Thymus (tissue), 11 donors: ENCODE measurements around the gene FAM76B. TPM values are rescaled to one million over a fixed set of nuclear protein-coding genes. Genes with fewer than 3 reads are reported as not detected.

Experiments
- DNase-seq, 9 donors: peaks; one replicate each; pipeline ENCODE4 v3.0.0-alpha.2; 2013; ENCODE audit warnings: low spot score in 9 of 9, low read depth in 6 of 9, missing footprints in 1 of 9
- H3K27ac ChIP-seq, 2 donors: one replicate each; pipeline ENCODE4 v1.5.1; 2013; ENCODE audit warnings: control low read depth in 1 of 2, low read depth in 1 of 2, low read length in 1 of 2, mild to moderate bottlenecking in 1 of 2, moderate library complexity in 1 of 2
- H3K27me3 ChIP-seq, 2 donors: one replicate each; pipeline ENCODE4 v1.5.1; 2013; ENCODE audit warnings: low read length in 1 of 2; ENCODE audit not compliant: control insufficient read depth in 2 of 2, insufficient read depth in 1 of 2
- H3K36me3 ChIP-seq, 2 donors: one replicate each; pipeline ENCODE4 v1.5.1; 2013; ENCODE audit warnings: low read length in 1 of 2, mild to moderate bottlenecking in 1 of 2, moderate library complexity in 1 of 2; ENCODE audit not compliant: control insufficient read depth in 2 of 2, insufficient read depth in 2 of 2
- H3K4me1 ChIP-seq, 2 donors: one replicate each; pipeline ENCODE4 v1.5.1; 2013; ENCODE audit warnings: low read length in 2 of 2; ENCODE audit not compliant: control insufficient read depth in 2 of 2, insufficient read depth in 2 of 2
- H3K4me3 ChIP-seq, 2 donors: one replicate each; pipeline ENCODE4 v1.5.1; 2013; ENCODE audit warnings: low read length in 2 of 2, control low read depth in 1 of 2, mild to moderate bottlenecking in 1 of 2
- H3K9me3 ChIP-seq, 2 donors: one replicate each; pipeline ENCODE4 v1.5.1; 2013; ENCODE audit warnings: low read length in 1 of 2, mild to moderate bottlenecking in 1 of 2; ENCODE audit not compliant: control insufficient read depth in 2 of 2, insufficient read depth in 1 of 2
- WGBS: extraction: QIAGEN DNeasy Blood & Tissue Kit; methylation state at CpG from one replicate; pipeline ENCODE4 v1.1.7; 2013; 5-methylcytosine and 5-hydroxymethylcytosine counted together
- polyA plus RNA-seq: library from polyadenylated mRNA; stranded (reverse); fragments of 200-250 nt; gene quantifications from one replicate; pipeline ENCODE4 v1.2.3, GENCODE V29; 2013
- total RNA-seq: library from RNA; stranded (reverse); fragments of 120-200 nt; gene quantifications from one replicate; pipeline ENCODE4 v1.2.4, GENCODE V29; 2013
- donor health status: healthy.

Gene FAM76B
- total and polyA plus RNA-seq, 2 donors, result 27.5 to 47.6 TPM

GRCh38 chr11:95790123-95790932, 746 bp upstream of the FAM76B start, which contains the start of gene CEP57:
CEP57 (plus strand) TSS chr11:95790498; CDS start chr11:95790699, 201 bp downstream.
- peaks cover 2 to 16% of the 10 kb centered on the region in 2 donors for H3K36me3 ChIP-seq
- peak; percentile 97 to 100 (median 99) for DNase-seq
- H3K4me3 ChIP-seq, result peak within 1 kb of the TSS; percentile 87 to 91
- WGBS, result under 1% methylated on average over 55 of the region's 55 CpGs
- H3K9me3 ChIP-seq, result no peaks in the 10 kb centered on the region
- H3K27ac ChIP-seq, result peak within 1 kb of the TSS; percentile 99 to 100
- peaks cover 10 to 16% of the 10 kb centered on the region in 2 donors for H3K4me1 ChIP-seq
- H3K27me3 ChIP-seq, result no peaks in the 10 kb centered on the region

- peaks cover 10 to 16% of the 10 kb centered on the region in 2 donors for H3K4me1 ChIP-seq
- under 1% methylated on average over 34 of the region's 34 CpGs for WGBS
Measured at GRCh38 chr11:95788921-95789505, 569 bp downstream of the FAM76B start.

GRCh38 chr11:95780544-95780943, 9.0 kb downstream of the FAM76B start:
- peaks cover 12 to 72% of the 10 kb centered on the region in 2 donors for H3K36me3 ChIP-seq
- DNase-seq, result no peak
- H3K4me1 ChIP-seq, result no peaks in the 10 kb centered on the region
- no peak overlapping the region for H3K4me3 ChIP-seq
- no peaks in the 10 kb centered on the region for H3K9me3 ChIP-seq
- WGBS, result 96% methylated on average over 2 of the region's 2 CpGs
- H3K27me3 ChIP-seq, result no peaks in the 10 kb centered on the region
- no peak overlapping the region for H3K27ac ChIP-seq

More at GRCh38 chr11:95788921-95789505, 569 bp downstream of the FAM76B start:
- DNase-seq, result peak in 7 of 9 donors; percentile 8 to 74 (median 45)
- no peaks in the 10 kb centered on the region for H3K27me3 ChIP-seq
- H3K36me3 ChIP-seq, result peaks cover 5 to 25% of the 10 kb centered on the region in 2 donors
- no peaks in the 10 kb centered on the region for H3K9me3 ChIP-seq
- peak overlapping the region; percentile 99 to 100 for H3K27ac ChIP-seq
- peak overlapping the region; percentile 87 to 91 for H3K4me3 ChIP-seq

GRCh38 chr11:95778699-95779098, 10.9 kb downstream of the FAM76B start:
- peaks cover 4 to 75% of the 10 kb centered on the region in 2 donors for H3K36me3 ChIP-seq

GRCh38 chr11:95776859-95777258, 12.7 kb downstream of the FAM76B start:
- DNase-seq, result no peak
- Histone ChIP-seq H3K9me3 (no peaks in the 10 kb centered on the region), H3K27ac (no peak overlapping the region)

More at GRCh38 chr11:95778699-95779098, 10.9 kb downstream of the FAM76B start:
- Histone ChIP-seq H3K27me3 (no peaks in the 10 kb centered on the region), H3K27ac (no peak overlapping the region), H3K4me1 (no peaks in the 10 kb centered on the region), H3K4me3 (no peak overlapping the region), H3K9me3 (no peaks in the 10 kb centered on the region)
- no peak for DNase-seq
- 96% methylated on average over 3 of the region's 3 CpGs for WGBS

GRCh38 chr11:95768521-95768920, 21.1 kb downstream of the FAM76B start:
- DNase-seq, result no peak
- peaks cover 0 to 13% of the 10 kb centered on the region in 2 donors for H3K36me3 ChIP-seq
- H3K4me1 ChIP-seq, result no peaks in the 10 kb centered on the region
- H3K4me3 ChIP-seq, result no peak overlapping the region
- H3K27me3 ChIP-seq, result no peaks in the 10 kb centered on the region
- 97% methylated on average over 2 of the region's 2 CpGs for whole genome bisulfite sequencing
- H3K9me3 ChIP-seq, result no peaks in the 10 kb centered on the region
- H3K27ac ChIP-seq, result no peak overlapping the region

More at GRCh38 chr11:95776859-95777258, 12.7 kb downstream of the FAM76B start:
- Histone ChIP-seq H3K27me3 (no peaks in the 10 kb centered on the region), H3K36me3 (peaks cover 0 to 67% of the 10 kb centered on the region in 2 donors), H3K4me1 (no peaks in the 10 kb centered on the region), H3K4me3 (no peak overlapping the region)

GRCh38 chr11:95767498-95767897, 22.1 kb downstream of the FAM76B start:
- 96% methylated on average over 1 of the region's 1 CpG for WGBS
- Histone ChIP-seq H3K36me3 (peaks cover 0 to 11% of the 10 kb centered on the region in 2 donors), H3K4me3 (no peak overlapping the region), H3K4me1 (no peaks in the 10 kb centered on the region), H3K27ac (no peak overlapping the region), H3K9me3 (no peaks in the 10 kb centered on the region), H3K27me3 (no peaks in the 10 kb centered on the region)
- DNase-seq, result no peak

GRCh38 chr11:95766701-95767100, 22.9 kb downstream of the FAM76B start:
- Histone ChIP-seq H3K4me1 (no peaks in the 10 kb centered on the region), H3K36me3 (peaks cover 0 to 7% of the 10 kb centered on the region in 2 donors), H3K9me3 (no peaks in the 10 kb centered on the region), H3K4me3 (no peak overlapping the region), H3K27me3 (no peaks in the 10 kb centered on the region), H3K27ac (no peak overlapping the region)
- 96% methylated on average over 3 of the region's 3 CpGs for WGBS
- DNase-seq, result no peak

- 32% methylated on average over 4 of the region's 4 CpGs for WGBS
- no peak overlapping the region for H3K27ac ChIP-seq
- peaks cover 0 to 3% of the 10 kb centered on the region in 2 donors for H3K36me3 ChIP-seq
- H3K4me3 ChIP-seq, result no peak overlapping the region
- DNase-seq, result peak in 6 of 9 donors; percentile 29 to 71 (median 40)
- H3K27me3 ChIP-seq, result no peaks in the 10 kb centered on the region
- H3K9me3 ChIP-seq, result no peaks in the 10 kb centered on the region
- no peaks in the 10 kb centered on the region for H3K4me1 ChIP-seq
Measured at GRCh38 chr11:95764267-95764898, 25.2 kb downstream of the FAM76B start.
